Retinal pigment epithelial cell (primary cell): ENCODE results near the gene H19.

Experiments
- DNase-seq: peaks from one replicate; pipeline ENCODE4 v3.0.0-alpha.2; 2010; ENCODE audit warnings: low read depth
- H3K4me3 ChIP-seq: 2 replicates; pipeline ENCODE4 v1.5.1; 2011; ENCODE audit warnings: mild to moderate bottlenecking, low read length, control low read depth, moderate library complexity
- CTCF ChIP-seq: conservative IDR thresholded peaks from 2 replicates; pipeline ENCODE4 v1.5.1; 2011; ENCODE audit warnings: low read depth, low read length, control low read depth, inconsistent platforms

Gene H19

DNA sequence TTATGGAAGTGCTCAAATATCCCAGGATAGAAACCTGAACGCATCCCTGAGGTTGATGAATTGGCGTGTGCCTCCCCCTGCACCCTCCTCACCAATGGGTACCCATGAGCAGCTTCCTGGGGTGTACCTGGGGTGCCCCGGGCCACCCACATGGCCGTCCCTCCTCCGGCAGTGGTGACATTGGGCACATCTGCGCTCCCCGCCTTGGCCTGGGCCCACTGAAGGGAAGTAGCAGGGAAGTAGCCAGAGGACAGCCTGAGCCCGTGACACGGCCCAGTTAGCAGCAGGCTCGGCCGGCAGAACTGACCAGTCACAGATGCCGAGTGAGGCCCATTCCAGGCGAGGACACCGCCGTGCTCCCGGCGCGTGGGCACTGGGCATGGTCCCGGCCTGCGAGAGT is 33.8 kb downstream of the H19 start:
- TF ChIP-seq CTCF: no peak
- no peak overlapping the region for H3K4me3 ChIP-seq
- no peak for DNase-seq

DNA sequence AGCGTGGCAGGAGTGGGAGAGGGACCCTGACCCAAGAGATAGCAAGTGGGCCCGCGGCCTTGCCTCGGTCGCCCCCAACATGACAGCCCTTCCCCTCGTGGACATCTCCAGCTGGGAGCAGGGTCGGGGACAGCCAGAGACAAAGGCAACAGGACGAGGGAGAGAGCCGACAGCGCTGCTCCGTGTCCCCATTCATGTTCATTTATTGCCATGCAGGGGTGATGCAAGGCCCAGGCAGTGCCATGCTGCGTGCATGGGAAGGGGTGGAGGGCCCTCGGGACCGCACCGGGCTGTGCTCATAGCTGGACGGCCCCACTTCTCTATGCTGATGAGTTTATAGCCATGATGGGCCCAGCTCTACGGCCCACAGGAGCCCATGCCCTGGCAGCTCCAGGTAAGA is 37.9 kb downstream of the H19 start:
- H3K4me3 ChIP-seq: no peak overlapping the region
- no peak for TF ChIP-seq CTCF
- DNase-seq: no peak

DNA sequence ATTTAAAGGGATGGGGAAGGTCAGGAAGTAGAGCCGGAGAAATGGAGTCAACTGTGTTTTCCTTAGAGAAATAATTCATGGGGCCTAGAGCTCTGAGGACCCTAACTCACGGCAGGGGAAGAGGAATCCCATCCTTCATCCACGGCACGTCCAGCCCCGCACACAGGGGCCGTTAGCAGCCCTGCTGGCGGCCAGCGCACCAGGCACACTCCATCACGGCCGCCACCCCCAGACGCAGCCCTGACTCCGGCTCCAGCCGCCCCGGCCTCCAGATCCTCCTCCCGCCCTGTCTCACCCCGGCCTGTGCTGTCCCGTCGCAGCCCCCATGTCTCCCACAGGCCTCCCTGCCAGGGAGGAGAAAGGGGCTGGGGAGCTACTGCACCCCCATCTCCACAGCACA is 39.3 kb downstream of the H19 start:
- no peak overlapping the region for H3K4me3 ChIP-seq
- no peak for TF ChIP-seq CTCF
- DNase-seq: no peak

GRCh38 chr11:1953489-1954266 is 44.0 kb downstream of the H19 start:
- no peak overlapping the region for H3K4me3 ChIP-seq
- no peak for DNase-seq
- peak; percentile 14 for TF ChIP-seq CTCF

- no peak for DNase-seq
- H3K4me3 ChIP-seq: no peak overlapping the region
- no peak for TF ChIP-seq CTCF
These were observed 44.7 kb downstream of the H19 start for GRCh38 chr11:1952806-1953482.

DNA sequence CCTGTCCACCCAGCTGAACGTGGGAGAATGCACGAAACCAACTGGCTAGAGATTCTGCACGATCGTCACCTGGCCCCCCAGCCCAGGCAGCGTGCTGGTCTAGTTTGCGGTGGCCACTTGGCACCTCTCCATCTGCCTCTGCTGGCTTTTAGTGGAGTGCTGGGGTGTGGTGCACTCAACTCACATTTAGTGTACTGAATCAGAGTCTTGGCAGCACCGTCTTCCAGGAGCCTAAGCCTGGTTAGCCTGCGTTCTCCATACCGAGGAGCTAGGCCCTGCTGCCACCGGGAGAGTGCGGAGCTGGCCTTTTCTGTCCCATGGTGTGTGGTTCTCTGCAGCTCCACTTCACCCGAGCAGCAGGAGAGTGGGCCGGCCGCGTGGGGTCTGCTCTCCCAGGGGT is 47.7 kb downstream of the H19 start:
- no peak for TF ChIP-seq CTCF
- H3K4me3 ChIP-seq: no peak overlapping the region
- no peak for DNase-seq

- DNase-seq: no peak
- H3K4me3 ChIP-seq: no peak overlapping the region
- TF ChIP-seq CTCF: no peak
These were observed 48.3 kb downstream of the H19 start for GRCh38 chr11:1949302-1949701.
